ENCODE measurements around the gene ZKSCAN3. TPM values are rescaled to one million over a fixed set of nuclear protein-coding genes. Genes with fewer than 3 reads are reported as not detected.

The ZKSCAN3 gene
- total RNA-seq, 1 experiment from 2014 or later: 6.2 TPM

DNA sequence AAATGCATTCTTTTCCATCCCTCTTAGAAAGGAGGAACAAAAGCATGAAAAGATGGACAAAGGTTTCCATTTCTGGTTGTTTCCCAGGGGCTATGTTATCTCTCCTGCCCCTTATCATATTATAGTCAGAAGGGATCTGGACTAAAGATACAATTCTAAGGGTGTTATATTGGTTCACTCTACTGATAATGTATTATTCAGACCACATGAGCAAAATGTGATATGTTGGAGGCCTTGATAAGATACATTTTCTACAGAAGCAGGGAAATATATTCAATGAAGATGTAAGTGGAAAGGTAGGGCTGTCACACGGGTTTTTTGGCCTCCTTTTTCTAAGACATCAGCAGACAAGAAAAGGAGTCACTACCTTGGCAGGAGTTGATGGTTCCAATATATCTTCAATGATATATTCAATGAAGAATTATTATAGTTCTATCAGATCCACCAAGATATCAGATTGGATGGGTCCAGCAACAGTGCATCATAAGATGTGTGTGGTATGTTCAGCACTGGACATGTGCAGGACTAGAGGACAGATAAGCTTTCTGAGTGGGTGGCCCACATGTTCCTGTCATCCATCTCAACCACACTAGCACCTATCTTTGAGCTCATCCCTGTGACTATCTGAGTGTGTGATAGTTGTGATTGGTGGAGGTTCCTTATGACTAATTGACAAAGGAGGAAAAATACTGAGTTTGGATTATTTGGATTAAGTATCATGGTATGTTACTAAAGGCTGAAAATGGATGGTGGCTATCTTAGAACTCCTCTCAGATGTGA lies 5.7 kb upstream of the ZKSCAN3 start:
- ChIA-PET CTCF (no interaction called here), POLR2A (ENCODE audit: unreplicated experiment) (no interaction called here)
- Histone ChIP-seq H3K27me3 (ENCODE audit: insufficient read depth, low read depth) (peaks cover 11% of the 10 kb centered on the region), H2AFZ (no peak overlapping the region), H3K9me2 (ENCODE audit: insufficient read depth) (no peaks in the 10 kb centered on the region), H3K79me2 (ENCODE audit: low read depth) (no peaks in the 10 kb centered on the region), H3K36me3 (ENCODE audit: low read depth) (no peaks in the 10 kb centered on the region), H4K20me1 (ENCODE audit: insufficient read depth) (no peaks in the 10 kb centered on the region), H3K9me3 (ENCODE audit: insufficient read depth, low read depth) (0 out of 2 replicates have a peak, but pooled peaks cover 6% of the 10 kb centered on the region), H3F3A (ENCODE audit: insufficient read depth, low read depth) (no peaks in the 10 kb centered on the region), H3K27ac (no peak overlapping the region), H3K4me2 (no peak overlapping the region), H3K4me3 (no peak overlapping the region), H3K4me1 (replicated peaks; ENCODE audit: insufficient read depth) (no peaks in the 10 kb centered on the region)
- no peak for DNase-seq
- no peak for TF ChIP-seq EZH2 (IDR thresholded peaks at IDR 0.05; ENCODE audit: low read depth)
- TF ChIP-seq, protein P1, sequence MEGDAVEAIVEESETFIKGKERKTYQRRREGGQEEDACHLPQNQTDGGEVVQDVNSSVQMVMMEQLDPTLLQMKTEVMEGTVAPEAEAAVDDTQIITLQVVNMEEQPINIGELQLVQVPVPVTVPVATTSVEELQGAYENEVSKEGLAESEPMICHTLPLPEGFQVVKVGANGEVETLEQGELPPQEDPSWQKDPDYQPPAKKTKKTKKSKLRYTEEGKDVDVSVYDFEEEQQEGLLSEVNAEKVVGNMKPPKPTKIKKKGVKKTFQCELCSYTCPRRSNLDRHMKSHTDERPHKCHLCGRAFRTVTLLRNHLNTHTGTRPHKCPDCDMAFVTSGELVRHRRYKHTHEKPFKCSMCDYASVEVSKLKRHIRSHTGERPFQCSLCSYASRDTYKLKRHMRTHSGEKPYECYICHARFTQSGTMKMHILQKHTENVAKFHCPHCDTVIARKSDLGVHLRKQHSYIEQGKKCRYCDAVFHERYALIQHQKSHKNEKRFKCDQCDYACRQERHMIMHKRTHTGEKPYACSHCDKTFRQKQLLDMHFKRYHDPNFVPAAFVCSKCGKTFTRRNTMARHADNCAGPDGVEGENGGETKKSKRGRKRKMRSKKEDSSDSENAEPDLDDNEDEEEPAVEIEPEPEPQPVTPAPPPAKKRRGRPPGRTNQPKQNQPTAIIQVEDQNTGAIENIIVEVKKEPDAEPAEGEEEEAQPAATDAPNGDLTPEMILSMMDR (conservative IDR thresholded peaks at IDR 0.05): no peak
- intact Hi-C loops (cut with micrococcal nuclease; ENCODE audit: unreplicated experiment): no loop called here
- no TSS peak for BruUV-seq (replicated peaks)

DNA sequence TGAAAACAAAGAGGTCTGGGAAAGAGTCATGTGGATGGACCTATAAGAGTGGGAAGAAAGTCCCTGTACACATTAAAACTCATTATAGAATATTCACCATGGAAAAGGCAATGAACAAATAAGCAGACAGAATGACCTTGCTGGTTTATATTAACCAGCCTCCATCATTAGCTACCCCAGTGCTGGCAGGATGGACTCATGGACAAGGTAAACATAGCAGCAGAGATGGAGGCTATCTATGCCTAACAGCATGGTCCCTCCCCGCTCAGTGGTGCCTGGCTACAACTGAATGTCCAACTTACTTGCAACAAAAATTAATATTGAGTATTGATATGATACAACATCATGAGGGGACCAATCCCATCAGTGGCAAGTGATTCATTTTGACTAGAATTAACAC lies 4.5 kb upstream of the ZKSCAN3 start:
- no peak for DNase-seq
- H3F3A ChIP-seq (ENCODE audit: insufficient read depth, low read depth): no peaks in the 10 kb centered on the region
- H3K79me2 ChIP-seq (ENCODE audit: low read depth): peaks cover 3% of the 10 kb centered on the region; the same call in 1 of the 2 replicates
- POLR2A ChIA-PET (ENCODE audit: unreplicated experiment): interaction anchor here (0.5 kb wide), 1 partner anchor 753 kb away, joined by 3 read pairs; no protein-coding TSS in a partner anchor
- H3K27ac ChIP-seq: no peak overlapping the region
- no peaks in the 10 kb centered on the region for H4K20me1 ChIP-seq (ENCODE audit: insufficient read depth)
- no peak overlapping the region for H2AFZ ChIP-seq
- H3K4me3 ChIP-seq: no peak overlapping the region
- TF ChIP-seq, protein P1 (conservative IDR thresholded peaks at IDR 0.05): no peak
- TF ChIP-seq EZH2 (IDR thresholded peaks at IDR 0.05; ENCODE audit: low read depth): no peak
- intact Hi-C loops (cut with micrococcal nuclease; ENCODE audit: unreplicated experiment): no loop called here
- no peaks in the 10 kb centered on the region for H3K36me3 ChIP-seq (ENCODE audit: low read depth)
- no peaks in the 10 kb centered on the region for H3K4me1 ChIP-seq (replicated peaks; ENCODE audit: insufficient read depth)
- CTCF ChIA-PET: no interaction called here
- H3K27me3 ChIP-seq (ENCODE audit: insufficient read depth, low read depth): peaks cover 11% of the 10 kb centered on the region
- no TSS peak for BruUV-seq (replicated peaks)
- 0 out of 2 replicates have a peak, but pooled peaks cover 6% of the 10 kb centered on the region for H3K9me3 ChIP-seq (ENCODE audit: insufficient read depth, low read depth)
- H3K9me2 ChIP-seq (ENCODE audit: insufficient read depth): no peaks in the 10 kb centered on the region
- H3K4me2 ChIP-seq: no peak overlapping the region

DNA sequence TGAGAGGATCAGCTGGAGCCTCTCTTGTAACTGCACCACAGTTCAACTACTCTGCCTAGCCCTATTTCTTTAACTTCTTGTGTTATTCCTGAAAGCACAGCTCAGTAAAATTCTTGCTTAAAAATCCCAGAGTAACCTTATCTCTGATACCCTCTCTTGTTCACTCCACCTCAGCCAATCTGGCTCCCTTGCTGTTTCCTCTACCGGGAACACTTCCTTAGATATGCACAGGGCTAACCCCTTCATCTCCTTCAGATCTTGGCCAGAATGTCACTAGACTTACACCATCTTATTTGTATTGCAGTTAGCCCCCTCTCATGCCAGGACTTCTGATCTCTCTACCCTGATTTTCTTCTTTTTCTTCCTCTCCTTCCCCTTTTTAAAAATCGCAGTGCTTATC lies 2.6 kb upstream of the ZKSCAN3 start:
- ChIA-PET POLR2A (ENCODE audit: unreplicated experiment) (interaction anchor here (0.6 kb wide), 1 partner anchor 12 kb away, joined by 3 read pairs; no protein-coding TSS in a partner anchor), CTCF (no interaction called here)
- peaks cover 17% of the 10 kb centered on the region for H3K4me1 ChIP-seq (replicated peaks; ENCODE audit: insufficient read depth)
- H2AFZ ChIP-seq: no peak overlapping the region
- H3K36me3 ChIP-seq (ENCODE audit: low read depth): no peaks in the 10 kb centered on the region
- H3K4me3 ChIP-seq: no peak overlapping the region
- no peak for DNase-seq
- no peaks in the 10 kb centered on the region for H4K20me1 ChIP-seq (ENCODE audit: insufficient read depth)
- H3K79me2 ChIP-seq (ENCODE audit: low read depth): peaks cover 21% of the 10 kb centered on the region
- peaks cover 11% of the 10 kb centered on the region for H3K27me3 ChIP-seq (ENCODE audit: insufficient read depth, low read depth)
- TF ChIP-seq, protein P1 (conservative IDR thresholded peaks at IDR 0.05): no peak
- no peak for TF ChIP-seq EZH2 (IDR thresholded peaks at IDR 0.05; ENCODE audit: low read depth)
- H3K4me2 ChIP-seq: no peak overlapping the region
- H3K9me2 ChIP-seq (ENCODE audit: insufficient read depth): no peaks in the 10 kb centered on the region
- no peak overlapping the region for H3K27ac ChIP-seq
- H3K9me3 ChIP-seq (ENCODE audit: insufficient read depth, low read depth): no peaks in the 10 kb centered on the region
- BruUV-seq (replicated peaks): no TSS peak
- intact Hi-C loops (cut with micrococcal nuclease; ENCODE audit: unreplicated experiment): no loop called here
- 0 out of 2 replicates have a peak, but pooled peaks cover 7% of the 10 kb centered on the region for H3F3A ChIP-seq (ENCODE audit: insufficient read depth, low read depth)

Measured in PC-9 (cell line).